ENCODE measurements around the gene PLEKHG4B.

PLEKHG4B gene

DNA sequence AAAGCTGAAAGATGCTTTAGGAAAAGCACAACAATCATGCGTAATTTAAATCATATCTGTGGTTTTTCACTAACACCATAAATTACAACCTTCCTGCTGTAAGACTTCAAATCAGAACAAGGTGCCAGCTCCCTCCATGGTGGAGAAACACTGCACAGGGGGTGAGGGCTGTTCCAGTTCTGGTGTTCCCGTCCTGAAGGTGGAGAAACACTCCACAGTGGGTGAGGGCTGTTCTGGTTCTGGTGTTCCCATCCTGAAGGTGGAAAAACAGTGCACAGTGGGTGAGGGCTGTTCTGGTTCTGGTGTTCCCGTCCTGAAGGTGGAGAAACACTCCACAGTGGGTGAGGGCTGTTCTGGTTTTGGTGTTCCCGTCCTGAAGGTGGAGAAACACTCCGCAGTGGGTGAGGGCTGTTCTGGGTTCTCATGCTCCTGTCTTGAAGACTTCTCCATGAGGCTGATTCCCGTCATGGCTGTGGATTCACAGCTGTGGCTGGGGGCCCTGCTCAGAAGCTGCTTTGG is 12.9 kb downstream of the PLEKHG4B start:
- no peak overlapping the region for H3K4me3 ChIP-seq (ENCODE audit: low read depth in 1 of 2, low read length in 2 of 2)

DNA sequence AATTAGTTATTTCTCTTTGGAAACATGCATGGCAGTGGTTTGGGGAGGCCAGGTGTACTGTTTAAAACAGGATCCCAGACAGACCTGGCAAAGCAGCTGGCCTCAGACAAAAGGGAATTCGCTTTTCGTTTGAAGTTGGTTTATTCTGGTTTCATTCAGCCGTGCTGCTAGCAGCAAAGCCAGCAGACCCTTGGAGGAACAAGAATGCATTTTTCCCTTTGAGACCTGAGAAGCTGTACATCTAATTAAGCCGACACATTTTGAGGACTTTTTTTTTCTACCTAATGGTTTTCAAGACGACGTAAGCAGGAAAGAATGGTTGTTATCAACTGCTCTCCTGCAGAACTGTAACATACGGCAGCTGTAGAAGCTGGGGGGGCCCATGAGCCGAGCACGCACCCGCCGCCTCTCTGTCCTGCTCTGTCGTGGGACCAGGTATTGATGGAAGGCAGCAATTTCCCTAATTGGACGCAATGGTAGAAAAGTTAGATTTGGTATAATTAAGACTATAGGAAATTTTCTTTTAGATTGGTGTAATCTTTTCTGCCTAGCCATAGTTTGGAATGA is 13.6 kb downstream of the PLEKHG4B start:
- no peak overlapping the region for H3K4me3 ChIP-seq (ENCODE audit: low read depth in 1 of 2, low read length in 2 of 2)
- no peaks in the 10 kb centered on the region for H3K79me2 ChIP-seq (ENCODE audit: insufficient read depth, low read length)
- H3K27ac ChIP-seq (ENCODE audit: low read length): no peak overlapping the region
- H3K9me3 ChIP-seq (ENCODE audit: insufficient read depth, low read length, severe bottlenecking): no peaks in the 10 kb centered on the region
- no peak for TF ChIP-seq EZH2 (IDR thresholded peaks at IDR 0.05; ENCODE audit: borderline replicate concordance, low read depth, low read length, severe bottlenecking)
- TF ChIP-seq, protein P1, sequence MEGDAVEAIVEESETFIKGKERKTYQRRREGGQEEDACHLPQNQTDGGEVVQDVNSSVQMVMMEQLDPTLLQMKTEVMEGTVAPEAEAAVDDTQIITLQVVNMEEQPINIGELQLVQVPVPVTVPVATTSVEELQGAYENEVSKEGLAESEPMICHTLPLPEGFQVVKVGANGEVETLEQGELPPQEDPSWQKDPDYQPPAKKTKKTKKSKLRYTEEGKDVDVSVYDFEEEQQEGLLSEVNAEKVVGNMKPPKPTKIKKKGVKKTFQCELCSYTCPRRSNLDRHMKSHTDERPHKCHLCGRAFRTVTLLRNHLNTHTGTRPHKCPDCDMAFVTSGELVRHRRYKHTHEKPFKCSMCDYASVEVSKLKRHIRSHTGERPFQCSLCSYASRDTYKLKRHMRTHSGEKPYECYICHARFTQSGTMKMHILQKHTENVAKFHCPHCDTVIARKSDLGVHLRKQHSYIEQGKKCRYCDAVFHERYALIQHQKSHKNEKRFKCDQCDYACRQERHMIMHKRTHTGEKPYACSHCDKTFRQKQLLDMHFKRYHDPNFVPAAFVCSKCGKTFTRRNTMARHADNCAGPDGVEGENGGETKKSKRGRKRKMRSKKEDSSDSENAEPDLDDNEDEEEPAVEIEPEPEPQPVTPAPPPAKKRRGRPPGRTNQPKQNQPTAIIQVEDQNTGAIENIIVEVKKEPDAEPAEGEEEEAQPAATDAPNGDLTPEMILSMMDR (IDR thresholded peaks at IDR 0.05; ENCODE audit: borderline replicate concordance, extremely low read depth, low read length, poor library complexity, severe bottlenecking): no peak
- no peaks in the 10 kb centered on the region for H3K4me1 ChIP-seq (ENCODE audit: insufficient read depth, low read length)
- H3K4me2 ChIP-seq (ENCODE audit: insufficient read depth, low read length): no peak overlapping the region
- no peak overlapping the region for H2AFZ ChIP-seq (ENCODE audit: low read depth, low read length)
- peaks cover 19% of the 10 kb centered on the region for H3K27me3 ChIP-seq (ENCODE audit: insufficient read depth, low read length, poor library complexity)
- no peak for DNase-seq
- H3K9ac ChIP-seq (ENCODE audit: low read depth, low read length): no peak overlapping the region
- H4K20me1 ChIP-seq (ENCODE audit: insufficient read depth, low read length): 0 out of 2 replicates have a peak, but pooled peaks cover 3% of the 10 kb centered on the region
- ATAC-seq (ENCODE audit: insufficient read depth, low read depth): no peak
- H3K36me3 ChIP-seq (ENCODE audit: insufficient read depth, low read length): no peaks in the 10 kb centered on the region

More for the DNA sequence above, 12.9 kb downstream of the PLEKHG4B start:
- H2AFZ ChIP-seq (ENCODE audit: low read depth, low read length): no peak overlapping the region
- H3K27ac ChIP-seq (ENCODE audit: low read length): no peak overlapping the region
- no peaks in the 10 kb centered on the region for H3K4me1 ChIP-seq (ENCODE audit: insufficient read depth, low read length)
- DNase-seq (no peak), ATAC-seq (ENCODE audit: insufficient read depth, low read depth) (no peak)
- H3K9ac ChIP-seq (ENCODE audit: low read depth, low read length): no peak overlapping the region
- H3K36me3 ChIP-seq (ENCODE audit: insufficient read depth, low read length): no peaks in the 10 kb centered on the region
- H3K79me2 ChIP-seq (ENCODE audit: insufficient read depth, low read length): no peaks in the 10 kb centered on the region
- H4K20me1 ChIP-seq (ENCODE audit: insufficient read depth, low read length): 0 out of 2 replicates have a peak, but pooled peaks cover 3% of the 10 kb centered on the region
- no peaks in the 10 kb centered on the region for H3K9me3 ChIP-seq (ENCODE audit: insufficient read depth, low read length, severe bottlenecking)
- H3K27me3 ChIP-seq (ENCODE audit: insufficient read depth, low read length, poor library complexity): peaks cover 20% of the 10 kb centered on the region
- TF ChIP-seq, protein P1 (IDR thresholded peaks at IDR 0.05; ENCODE audit: borderline replicate concordance, extremely low read depth, low read length, poor library complexity, severe bottlenecking): no peak
- TF ChIP-seq EZH2 (IDR thresholded peaks at IDR 0.05; ENCODE audit: borderline replicate concordance, low read depth, low read length, severe bottlenecking): no peak
- H3K4me2 ChIP-seq (ENCODE audit: insufficient read depth, low read length): no peak overlapping the region

DNA sequence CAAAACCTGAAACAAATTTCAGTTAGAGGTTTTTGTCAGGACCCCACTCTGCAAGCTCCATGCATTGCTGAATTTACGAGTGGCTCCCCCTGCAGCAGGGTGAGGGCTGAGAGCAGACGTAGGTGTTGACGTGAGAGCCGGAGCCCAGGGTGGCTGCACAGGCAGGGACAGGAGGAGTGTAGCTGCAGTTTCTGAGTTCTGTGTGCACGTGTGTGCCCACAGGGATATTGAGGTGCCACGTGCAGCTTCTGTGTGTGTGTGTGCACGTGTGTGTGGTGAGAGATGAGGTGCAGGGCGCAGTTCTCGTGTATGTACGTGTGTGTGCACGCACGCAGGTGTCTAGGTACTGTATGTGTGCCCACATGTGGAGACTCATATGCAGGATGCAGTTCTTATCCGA is 14.6 kb downstream of the PLEKHG4B start:
- Histone ChIP-seq H3K4me2 (ENCODE audit: insufficient read depth, low read length) (no peak overlapping the region), H3K4me3 (ENCODE audit: low read depth in 1 of 2, low read length in 2 of 2) (no peak overlapping the region), H3K27ac (ENCODE audit: low read length) (no peak overlapping the region), H3K9me3 (ENCODE audit: insufficient read depth, low read length, severe bottlenecking) (no peaks in the 10 kb centered on the region), H3K36me3 (ENCODE audit: insufficient read depth, low read length) (no peaks in the 10 kb centered on the region), H3K79me2 (ENCODE audit: insufficient read depth, low read length) (no peaks in the 10 kb centered on the region), H2AFZ (ENCODE audit: low read depth, low read length) (no peak overlapping the region), H3K27me3 (ENCODE audit: insufficient read depth, low read length, poor library complexity) (peaks cover 19% of the 10 kb centered on the region), H3K9ac (ENCODE audit: low read depth, low read length) (no peak overlapping the region), H4K20me1 (ENCODE audit: insufficient read depth, low read length) (0 out of 2 replicates have a peak, but pooled peaks cover 3% of the 10 kb centered on the region), H3K4me1 (ENCODE audit: insufficient read depth, low read length) (no peaks in the 10 kb centered on the region)
- no peak for ATAC-seq (ENCODE audit: insufficient read depth, low read depth)
- DNase-seq: no peak
- TF ChIP-seq, protein P1 (IDR thresholded peaks at IDR 0.05; ENCODE audit: borderline replicate concordance, extremely low read depth, low read length, poor library complexity, severe bottlenecking): no peak
- no peak for TF ChIP-seq EZH2 (IDR thresholded peaks at IDR 0.05; ENCODE audit: borderline replicate concordance, low read depth, low read length, severe bottlenecking)
